Bronchial epithelial cell (primary cell): ENCODE results near the gene LYPD6B. TPM values are rescaled to one million over a fixed set of nuclear protein-coding genes. Genes with fewer than 3 reads are reported as not detected.

ENCODE experiments used
- DNase-seq: peaks from one replicate; pipeline ENCODE4 v3.0.0-alpha.2; 2010; ENCODE audit warnings: low read depth
- FAIRE-seq: peaks from 2 replicates; lab custom pipeline; 2011; peaks lifted over from hg19 to GRCh38; lab: Jason Lieb, UNC
- H3K27me3 ChIP-seq: 2 replicates; pipeline ENCODE4 v1.5.1; 2011; ENCODE audit warnings: low read length; ENCODE audit not compliant: control insufficient read depth, insufficient read depth
- H3K36me3 ChIP-seq: 2 replicates; pipeline ENCODE4 v1.5.1; 2011; ENCODE audit warnings: low read length; ENCODE audit not compliant: control insufficient read depth, insufficient read depth
- H3K4me3 ChIP-seq: 2 replicates; pipeline ENCODE4 v1.5.1; 2011; ENCODE audit warnings: mild to moderate bottlenecking, low read depth, low read length, control low read depth
- CTCF ChIP-seq: IDR thresholded peaks from 2 replicates; pipeline ENCODE4 v1.5.1; 2011; ENCODE audit warnings: mild to moderate bottlenecking, moderate library complexity, low read length, control low read depth, inconsistent platforms; ENCODE audit not compliant: insufficient read depth, severe bottlenecking
- total RNA-seq: library from RNA; depleted of rRNA; stranded (reverse); fragments of >200 nt; gene quantifications from 2 replicates; pipeline ENCODE4 v1.2.1, GENCODE V29; 2014

LYPD6B gene
- total RNA-seq, 1 donor from 2014 or later, result 14.7 TPM

DNA sequence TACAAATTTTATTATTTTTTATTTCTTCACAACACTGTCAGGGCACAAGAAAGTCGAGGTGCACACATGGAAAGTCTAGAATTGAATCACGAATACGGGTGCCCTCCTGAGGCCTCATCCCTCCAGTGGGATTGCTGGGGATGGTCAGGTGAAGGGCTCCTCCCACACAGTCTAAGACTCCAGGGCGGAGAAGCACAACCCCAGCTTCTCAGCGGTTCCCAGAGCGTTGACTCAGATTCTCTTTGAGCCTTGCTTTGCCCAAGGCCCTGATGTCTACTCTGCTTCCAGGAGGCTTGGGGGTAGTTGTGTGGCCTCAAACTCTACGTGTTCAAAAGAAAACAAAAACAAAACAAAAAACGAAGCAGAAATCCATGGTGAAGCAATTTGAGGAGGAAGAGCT, 108.4 kb downstream of the LYPD6B start:
- Histone ChIP-seq H3K36me3 (no peaks in the 10 kb centered on the region), H3K27me3 (no peaks in the 10 kb centered on the region), H3K4me3 (no peak overlapping the region)
- TF ChIP-seq CTCF, result no peak
- DNase-seq (no peak), FAIRE-seq (no peak)

GRCh38 chr2:149148194-149149006, 109.9 kb downstream of the LYPD6B start:
- TF ChIP-seq CTCF, result no peak
- Histone ChIP-seq H3K4me3 (no peak overlapping the region), H3K27me3 (no peaks in the 10 kb centered on the region), H3K36me3 (no peaks in the 10 kb centered on the region)
- FAIRE-seq, result no peak
- DNase-seq, result no peak

GRCh38 chr2:149149007-149149297, 110.5 kb downstream of the LYPD6B start:
- H3K4me3 ChIP-seq, result no peak overlapping the region
- H3K36me3 ChIP-seq, result no peaks in the 10 kb centered on the region
- no peak for TF ChIP-seq CTCF
- FAIRE-seq (no peak), DNase-seq (no peak)
- no peaks in the 10 kb centered on the region for H3K27me3 ChIP-seq

DNA sequence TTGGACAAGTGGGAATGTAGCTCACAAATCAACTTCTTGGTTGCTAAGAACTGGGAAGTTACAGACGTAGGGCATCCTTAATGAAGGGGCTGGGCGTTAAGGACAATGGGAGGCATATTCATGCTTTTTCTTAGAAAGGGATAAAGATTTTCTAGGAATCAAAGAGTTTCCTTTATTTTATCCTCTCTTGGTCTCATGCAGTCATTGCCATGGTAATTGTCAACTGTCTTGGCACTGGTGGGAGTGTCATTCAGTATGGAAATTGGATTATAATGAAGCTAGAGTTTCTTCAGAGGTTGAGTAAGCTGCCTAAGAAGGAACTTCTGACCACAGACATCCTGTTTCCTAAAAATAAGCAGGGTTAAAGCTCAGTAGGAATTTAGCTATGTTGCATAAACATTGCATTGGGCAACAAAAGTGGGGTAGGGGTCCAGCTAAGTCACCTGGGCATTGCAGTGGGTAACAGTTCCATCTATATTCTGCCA, 114.0 kb downstream of the LYPD6B start:
- no peak for DNase-seq
- Histone ChIP-seq H3K36me3 (no peaks in the 10 kb centered on the region), H3K4me3 (no peak overlapping the region), H3K27me3 (no peaks in the 10 kb centered on the region)
- FAIRE-seq, result no peak
- TF ChIP-seq CTCF, result no peak

DNA sequence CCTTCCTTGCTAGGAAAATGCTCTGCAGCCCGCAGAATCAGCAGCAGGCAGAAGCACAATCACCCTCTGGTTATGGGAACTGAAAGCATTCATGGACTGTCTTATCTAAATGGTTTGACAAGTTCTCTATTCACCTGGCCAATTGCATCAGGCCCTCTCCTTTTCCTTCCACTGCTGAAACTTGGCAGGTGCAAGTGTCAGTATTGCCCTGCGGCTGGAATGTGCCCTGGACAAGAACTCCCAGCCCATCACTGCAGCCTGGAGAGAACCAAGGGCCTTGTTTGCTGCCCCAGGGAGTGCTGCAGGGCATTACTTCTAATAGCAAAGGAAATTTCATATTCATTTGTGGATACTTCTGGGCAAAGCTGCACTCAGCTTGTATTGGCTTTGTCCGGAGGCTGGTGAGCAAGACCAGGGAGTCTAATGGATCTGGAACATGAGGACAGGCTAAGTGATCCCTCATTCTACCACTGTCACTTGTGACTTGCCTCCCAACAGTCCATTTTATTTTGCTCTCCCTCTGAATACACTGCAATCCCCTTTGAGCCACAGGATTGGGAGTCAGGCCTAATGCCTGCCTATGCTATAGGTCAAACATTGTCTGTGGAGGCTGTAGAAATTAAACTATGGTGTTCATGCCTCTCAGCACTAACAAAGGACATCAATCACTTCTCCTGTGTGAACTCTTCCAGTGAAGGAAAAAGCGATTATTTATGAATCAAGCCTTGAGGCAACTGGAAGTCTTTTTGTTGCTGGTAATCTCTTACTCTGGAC, 116.9 kb downstream of the LYPD6B start:
- no peak for TF ChIP-seq CTCF
- Histone ChIP-seq H3K4me3 (no peak overlapping the region), H3K27me3 (no peaks in the 10 kb centered on the region), H3K36me3 (no peaks in the 10 kb centered on the region)
- DNase-seq, result no peak
- no peak for FAIRE-seq
